ENCODE results near the gene COL4A1.

GRCh38 chr13:110350509-110350908, 43.6 kb upstream of the COL4A1 start:
- TF ChIP-seq CTCF (IDR thresholded peaks at IDR 0.05) (no peak), EP300 (IDR thresholded peaks at IDR 0.05) (no peak), POLR2AphosphoS5 (IDR thresholded peaks at IDR 0.05) (no peak)

Measured in gastroesophageal sphincter (tissue), 3 donors.